ENCODE measurements around the gene EXOC4. TPM values are rescaled to one million over a fixed set of nuclear protein-coding genes. Genes with fewer than 3 reads are reported as not detected.

EXOC4 gene
- total RNA-seq, 1 donor from 2014 or later = 30.8 TPM

DNA sequence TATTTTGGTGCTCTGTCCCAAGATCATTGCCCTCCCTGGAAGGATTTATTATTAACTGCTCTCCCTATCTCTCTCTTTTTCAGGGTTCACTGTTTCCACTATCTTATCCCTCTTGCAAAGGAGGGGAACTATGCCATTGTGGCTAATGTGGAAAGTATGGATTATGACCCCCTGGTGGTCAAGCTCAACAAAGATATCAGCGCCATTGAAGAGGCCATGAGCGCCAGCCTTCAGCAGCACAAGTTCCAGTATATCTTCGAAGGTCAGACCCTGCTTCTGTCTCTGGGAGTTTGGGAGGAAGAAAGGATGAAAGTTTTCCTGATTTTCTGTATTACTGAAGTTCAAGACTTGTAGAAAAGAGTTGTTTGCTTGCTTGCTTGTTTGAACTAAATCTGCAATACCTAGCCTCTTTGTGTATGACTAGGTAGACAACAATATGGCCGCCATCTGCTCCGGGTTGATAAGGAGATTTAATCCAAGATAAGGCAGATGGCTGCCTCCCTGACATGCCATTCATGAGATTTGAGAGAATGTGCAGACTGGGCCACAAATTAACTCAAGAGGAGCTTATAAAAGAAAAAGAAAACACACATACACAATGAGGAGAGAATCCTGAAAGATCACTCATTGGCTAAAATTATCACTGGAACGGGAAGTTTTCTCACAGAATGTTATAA, 752.1 kb downstream of the EXOC4 start:
- intact Hi-C loops (cut with DNase I) = no loop called here
- DNase-seq (ENCODE audit: low spot score) = no peak

DNA sequence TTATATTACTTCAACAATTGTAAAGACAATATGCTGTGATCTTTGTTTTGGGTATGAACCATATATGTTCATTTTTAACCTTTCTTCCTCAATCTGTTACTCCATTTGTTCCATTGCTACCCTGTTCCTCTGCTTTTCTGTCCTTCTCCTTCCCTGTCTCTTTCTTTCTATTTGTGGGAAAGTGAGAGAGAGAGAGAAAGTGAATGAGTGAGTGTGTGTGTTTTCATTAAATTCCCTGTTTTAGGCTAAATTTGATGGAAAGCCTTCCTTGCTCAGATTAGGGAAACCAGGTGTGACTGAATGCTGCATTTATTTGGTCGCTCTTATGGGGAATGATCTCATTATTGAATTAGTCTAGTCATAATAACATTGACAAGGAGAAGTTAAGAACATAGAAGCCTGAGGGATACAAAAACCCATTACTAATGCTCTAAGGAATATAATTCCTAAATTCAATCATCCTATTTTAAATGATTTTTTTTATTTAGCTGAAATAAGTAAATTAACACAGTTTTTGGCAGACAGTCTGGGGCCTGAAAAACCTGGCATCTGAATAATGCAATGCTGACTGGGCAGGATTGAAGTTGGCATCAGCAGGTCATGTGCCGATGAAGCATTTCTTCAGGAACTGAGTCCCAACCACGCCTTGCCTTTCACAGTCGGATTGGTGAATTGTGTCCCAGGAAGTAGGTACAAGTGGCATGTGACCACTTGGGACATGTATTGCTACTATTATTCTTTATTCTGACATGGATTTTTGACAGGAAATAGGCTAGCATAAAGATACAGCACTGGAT, 756.6 kb downstream of the EXOC4 start:
- intact Hi-C loops (cut with DNase I) = loop anchor here (10.0 kb wide), 1 partner anchor 1115 kb away; no protein-coding TSS in a partner anchor
- no peak for DNase-seq (ENCODE audit: low spot score)

DNA sequence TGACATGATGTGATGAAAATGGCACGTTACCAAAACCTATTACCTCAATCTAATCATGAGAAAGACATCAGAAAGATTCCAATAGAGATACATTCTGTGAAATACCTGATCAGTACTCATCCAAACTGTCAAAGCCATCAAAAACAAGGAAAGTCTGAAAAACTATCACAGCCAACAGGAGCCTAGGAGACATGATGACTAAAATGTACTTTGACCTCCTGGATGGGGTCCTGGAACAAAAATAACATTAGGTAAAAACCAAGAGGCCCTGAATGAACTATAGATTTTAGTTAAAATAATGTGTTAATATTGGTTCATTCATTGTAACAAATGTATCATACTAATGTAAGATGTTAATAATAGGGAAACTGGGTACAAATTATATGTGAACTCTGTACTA, 760.4 kb downstream of the EXOC4 start:
- intact Hi-C loops (cut with DNase I) = loop anchor here (10.0 kb wide), 1 partner anchor 1118 kb away; no protein-coding TSS in a partner anchor
- no peak for DNase-seq (ENCODE audit: low spot score)

DNA sequence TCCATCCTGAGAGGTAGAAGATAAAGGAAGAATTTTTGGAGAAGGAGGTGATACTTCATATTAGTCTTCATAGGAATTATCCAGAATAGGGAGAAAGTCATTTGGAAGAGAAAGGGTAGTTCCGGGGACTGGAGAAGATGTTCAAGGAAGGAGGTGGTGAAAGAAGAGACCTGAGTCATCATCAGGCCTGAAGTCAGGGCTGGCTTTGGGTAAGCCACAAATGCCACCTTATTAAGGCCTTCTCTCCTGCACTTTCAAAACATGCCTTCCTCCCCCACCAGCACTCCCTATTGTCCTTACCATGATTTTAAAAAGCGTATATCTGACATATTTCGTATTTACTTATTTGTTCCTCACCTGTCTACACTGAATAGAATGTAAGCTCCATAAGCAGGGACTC, 762.1 kb downstream of the EXOC4 start:
- intact Hi-C loops (cut with DNase I) = loop anchor here (10.0 kb wide), 1 partner anchor 1120 kb away; no protein-coding TSS in a partner anchor

DNA sequence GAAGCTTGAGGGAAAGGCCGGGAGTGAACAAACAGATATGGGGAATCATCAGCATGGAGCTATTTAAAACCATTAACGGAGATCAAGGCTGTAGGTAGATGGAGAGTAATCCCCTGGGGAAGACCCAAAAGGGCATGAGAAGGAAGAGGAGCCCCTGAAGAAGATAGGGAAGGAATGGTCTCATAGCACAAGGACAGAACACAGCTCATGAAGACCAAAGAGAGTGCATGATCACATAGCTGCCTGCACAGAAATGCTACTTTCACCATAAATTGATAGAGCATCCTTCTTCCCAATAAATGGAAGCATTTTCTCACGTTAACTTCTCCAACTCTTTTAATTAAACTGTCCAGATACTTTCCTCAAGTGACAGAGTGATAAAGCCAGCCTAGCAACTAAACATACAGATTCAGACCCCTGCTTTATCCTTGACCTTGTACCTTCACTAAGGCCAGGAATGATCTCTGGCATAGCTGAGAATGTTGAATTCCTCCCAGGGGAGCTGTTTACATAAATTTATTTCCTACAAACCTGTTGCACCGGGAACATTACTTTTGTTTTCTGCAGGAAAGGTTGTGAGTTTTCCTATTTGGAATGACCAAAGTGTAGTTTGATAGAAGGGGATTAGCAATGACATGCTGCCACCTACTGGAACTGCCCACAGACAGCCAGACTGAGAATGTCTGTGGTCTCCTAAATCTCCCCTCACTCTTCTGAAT, 763.5 kb downstream of the EXOC4 start:
- no peak for DNase-seq (ENCODE audit: low spot score)
- intact Hi-C loops (cut with DNase I) = loop anchor here (10.0 kb wide), 1 partner anchor 1122 kb away; no protein-coding TSS in a partner anchor

More for the DNA sequence above, 762.1 kb downstream of the EXOC4 start:
- no peak for DNase-seq (ENCODE audit: low spot score)

DNA sequence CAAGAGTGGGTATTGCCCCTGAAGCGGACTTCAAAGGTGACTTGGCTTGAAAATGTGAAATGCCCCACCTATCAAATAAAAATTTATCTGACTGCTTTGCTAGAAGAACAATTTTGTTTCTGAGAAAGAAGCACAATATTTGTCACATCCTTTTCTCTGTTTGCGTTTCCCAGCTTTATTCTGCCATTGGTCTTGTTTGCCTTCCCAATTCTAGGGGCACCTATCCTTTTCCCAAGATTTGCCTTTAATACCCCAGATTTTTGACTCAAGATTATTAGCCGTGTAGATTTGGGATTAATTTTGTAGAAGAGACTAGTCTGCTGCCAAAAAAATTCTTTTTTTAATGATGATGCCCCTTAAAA, 764.0 kb downstream of the EXOC4 start:
- DNase-seq (ENCODE audit: low spot score) = no peak
- intact Hi-C loops (cut with DNase I) = loop anchor here (10.0 kb wide), 1 partner anchor 1122 kb away; no protein-coding TSS in a partner anchor

DNA sequence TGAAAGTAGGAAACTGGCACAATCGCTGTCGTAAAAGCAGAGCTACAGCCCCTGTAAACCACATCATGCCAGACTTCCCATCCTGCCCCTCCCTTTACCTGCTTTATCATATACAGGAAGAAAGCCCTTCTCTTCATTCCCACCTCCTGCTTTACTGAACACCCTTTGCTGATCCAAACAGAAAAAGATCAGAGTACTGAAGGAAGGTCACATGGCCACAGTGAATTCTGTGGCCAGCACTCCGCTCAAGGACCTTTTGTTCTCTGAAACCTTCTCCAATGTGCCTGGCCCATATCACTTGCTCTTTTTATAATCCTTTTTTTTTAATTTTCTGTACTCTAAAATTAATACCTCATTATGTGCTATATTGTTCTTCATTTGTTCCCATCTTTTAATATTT, 765.4 kb downstream of the EXOC4 start:
- no peak for DNase-seq (ENCODE audit: low spot score)
- intact Hi-C loops (cut with DNase I) = loop anchor here (10.0 kb wide), 1 partner anchor 1124 kb away; no protein-coding TSS in a partner anchor

DNA sequence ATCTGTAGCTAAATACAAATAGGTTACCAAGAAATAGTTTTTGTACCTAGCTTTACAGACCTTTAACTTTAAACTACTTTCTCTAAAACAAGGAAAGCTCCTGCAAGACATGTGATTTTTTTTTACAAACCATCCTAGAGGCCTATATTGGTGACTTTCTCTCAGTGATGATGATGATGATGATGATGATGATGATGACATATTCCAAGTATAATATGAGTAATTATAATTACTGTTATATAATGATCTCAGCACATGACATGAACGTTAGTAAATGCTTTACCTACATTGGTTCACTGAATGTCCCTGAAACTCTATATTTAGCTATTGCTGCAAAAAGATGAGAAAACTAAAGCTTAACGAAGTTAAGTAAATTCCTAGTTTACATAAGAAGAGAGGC, 766.4 kb downstream of the EXOC4 start:
- intact Hi-C loops (cut with DNase I) = loop anchor here (10.0 kb wide), 1 partner anchor 1124 kb away; no protein-coding TSS in a partner anchor
- no peak for DNase-seq (ENCODE audit: low spot score)

DNA sequence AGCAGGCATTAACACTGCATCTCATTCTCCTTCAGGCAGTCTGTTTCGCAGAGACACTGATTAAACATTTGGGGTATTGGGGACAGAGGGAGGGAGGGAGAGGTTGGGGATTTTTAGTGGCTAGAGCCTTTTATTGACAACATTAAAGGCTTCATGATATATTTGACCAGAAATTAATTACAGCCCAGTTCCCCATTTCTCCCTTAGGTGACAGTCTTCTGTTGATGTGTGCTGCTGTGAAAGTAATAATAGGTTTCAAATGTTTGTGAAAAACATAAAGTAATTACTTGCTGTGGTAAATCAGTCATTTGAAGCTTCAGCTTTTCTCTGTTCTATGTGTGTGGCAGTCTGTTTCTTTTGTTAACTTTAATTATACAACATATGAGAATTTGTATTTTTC, 769.0 kb downstream of the EXOC4 start:
- intact Hi-C loops (cut with DNase I) = no loop called here

DNA sequence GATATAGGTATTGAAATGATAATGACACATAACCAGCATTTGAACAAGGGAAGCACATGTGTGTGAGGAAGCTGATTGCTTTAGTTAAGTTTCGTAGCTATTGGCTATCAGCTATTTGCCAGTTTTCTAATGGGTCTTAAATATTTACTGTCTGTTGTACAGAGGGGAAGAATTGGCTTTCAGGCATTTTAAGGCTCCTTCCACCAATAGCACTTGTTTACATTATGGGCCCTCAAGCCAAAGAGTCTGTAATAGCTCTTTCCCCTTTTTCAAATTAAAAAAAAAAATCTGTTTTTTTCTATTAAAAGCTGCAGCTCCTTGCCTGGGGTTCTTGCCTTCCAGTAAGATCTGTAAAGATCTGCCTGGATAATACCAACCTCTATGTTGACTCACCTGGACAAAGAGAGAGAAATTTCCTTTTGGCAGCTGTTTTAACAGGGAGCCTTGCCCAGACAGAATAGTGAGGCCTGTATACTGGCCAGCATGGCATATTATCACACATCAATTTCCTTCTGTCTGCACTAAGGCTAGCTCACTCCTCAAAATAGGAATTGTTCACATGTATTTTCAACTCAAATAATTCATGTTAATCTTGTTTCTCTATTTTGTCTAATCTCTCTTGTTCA, 769.5 kb downstream of the EXOC4 start:
- DNase-seq (ENCODE audit: low spot score) = no peak
- intact Hi-C loops (cut with DNase I) = no loop called here

More for the DNA sequence above, 769.0 kb downstream of the EXOC4 start:
- DNase-seq (ENCODE audit: low spot score) = no peak

DNA sequence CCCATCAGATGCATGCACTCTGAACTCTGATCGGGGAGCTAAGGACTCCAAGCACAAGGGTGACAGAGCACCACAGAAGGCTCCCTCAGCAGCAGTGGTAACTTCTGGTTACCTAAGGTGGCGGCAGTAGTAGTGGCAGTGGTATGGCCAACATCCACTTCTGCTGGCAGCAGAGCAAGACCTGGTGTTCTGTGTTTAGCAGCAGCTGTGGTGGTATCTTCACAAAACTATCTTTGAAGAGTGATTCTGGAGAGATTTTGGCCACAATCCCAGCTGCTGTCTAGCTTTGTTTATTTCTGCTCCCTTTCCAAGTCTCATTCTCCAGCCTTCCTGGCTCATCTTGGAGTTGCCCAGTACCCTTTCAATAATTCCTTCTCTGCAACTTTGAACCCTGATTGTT, 771.9 kb downstream of the EXOC4 start:
- DNase-seq (ENCODE audit: low spot score) = no peak
- intact Hi-C loops (cut with DNase I) = no loop called here

DNA sequence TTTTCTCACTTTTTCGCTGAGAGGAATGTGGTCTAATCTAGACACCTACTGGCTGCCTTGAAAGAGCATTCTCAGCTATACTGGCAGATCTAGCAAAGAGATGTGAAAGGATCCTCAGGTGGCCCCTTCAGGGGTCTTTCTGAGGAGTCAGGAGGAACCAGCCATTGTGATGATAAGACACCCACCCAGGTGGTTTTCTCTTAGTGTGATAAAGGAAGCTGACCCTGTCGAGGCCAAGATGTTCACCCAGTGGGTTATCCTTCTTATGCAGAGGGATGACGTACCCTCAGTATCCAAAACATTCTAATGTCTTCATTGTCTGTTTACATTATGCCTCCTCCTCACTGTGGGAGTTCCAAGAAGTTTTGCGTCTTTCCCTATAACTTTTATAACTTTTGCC, 776.0 kb downstream of the EXOC4 start:
- DNase-seq (ENCODE audit: low spot score) = no peak
- intact Hi-C loops (cut with DNase I) = no loop called here

DNA sequence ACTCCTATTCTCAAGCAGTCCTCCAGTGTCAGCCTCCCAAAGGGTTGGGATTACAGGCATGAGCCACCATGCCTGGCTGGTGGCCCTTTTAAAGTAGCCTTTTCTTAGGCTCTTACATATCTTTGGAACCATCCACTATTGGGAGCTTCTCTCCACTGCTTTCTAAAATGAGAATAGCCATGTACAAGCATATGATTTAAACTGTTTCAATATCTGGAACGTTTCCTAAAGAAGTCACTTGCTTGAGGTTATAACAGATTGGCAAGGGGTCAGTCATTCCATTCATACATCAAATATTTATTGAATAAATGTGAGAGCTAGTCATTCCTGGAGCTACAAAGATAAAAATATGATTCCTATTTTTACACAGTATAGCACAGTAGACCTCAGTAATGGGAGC, 776.9 kb downstream of the EXOC4 start:
- intact Hi-C loops (cut with DNase I) = no loop called here
- no peak for DNase-seq (ENCODE audit: low spot score)

DNA sequence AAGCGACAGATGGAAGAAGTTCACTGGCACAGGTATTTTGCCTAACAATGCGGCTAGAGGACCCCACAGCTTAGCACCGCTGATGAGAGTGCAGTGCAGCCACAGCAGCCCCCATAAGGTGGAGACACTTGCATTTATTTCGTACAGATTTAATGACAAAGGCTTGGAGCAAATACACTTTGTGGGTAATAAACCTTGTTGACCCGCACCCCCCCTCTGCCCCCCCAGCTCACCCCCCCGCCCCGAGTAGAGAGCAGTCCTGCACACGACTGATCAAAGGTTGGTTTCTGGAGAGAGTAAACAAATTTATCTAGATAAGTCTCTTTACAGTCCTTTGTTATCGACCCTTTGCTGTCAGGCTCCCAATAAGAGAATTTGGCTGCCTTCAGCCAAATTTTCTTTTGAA, 777.6 kb downstream of the EXOC4 start:
- DNase-seq (ENCODE audit: low spot score) = no peak
- intact Hi-C loops (cut with DNase I) = no loop called here

DNA sequence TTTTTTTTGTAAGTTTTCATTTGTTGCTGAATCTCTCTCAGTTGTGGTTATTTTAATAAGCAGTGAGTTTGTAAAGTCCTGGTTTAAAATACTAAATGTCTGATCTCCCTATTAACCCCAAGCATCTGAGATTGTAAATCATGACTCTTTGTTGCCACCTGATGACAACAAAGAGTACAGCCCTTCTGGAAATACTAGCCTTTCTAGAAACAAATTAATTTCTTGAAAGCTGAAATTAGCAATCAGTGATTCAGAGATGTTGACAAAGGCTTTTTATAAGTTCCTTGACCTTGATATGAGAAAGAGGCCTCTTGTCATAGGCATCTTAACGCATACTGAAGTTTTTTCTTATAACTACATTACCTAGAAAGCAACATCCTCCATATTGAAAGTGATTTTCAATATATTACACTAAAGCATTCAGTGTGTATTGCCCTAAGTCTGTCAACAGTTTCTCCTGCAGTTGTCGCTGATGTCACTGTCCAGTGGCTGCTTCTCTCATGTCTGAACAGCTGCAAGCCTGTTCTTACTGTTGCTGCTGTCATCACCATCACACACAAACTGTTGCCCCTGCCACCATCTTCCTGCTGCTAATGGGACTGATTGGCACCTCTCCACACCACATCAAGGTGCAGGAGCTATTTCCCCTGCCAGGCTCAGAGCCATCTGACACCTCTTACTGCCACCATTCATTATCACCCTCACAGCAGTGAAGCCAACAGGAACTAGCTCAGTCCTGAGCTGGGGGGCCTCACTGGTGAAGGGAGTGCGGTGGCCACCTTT, 779.1 kb downstream of the EXOC4 start:
- DNase-seq (ENCODE audit: low spot score) = no peak
- intact Hi-C loops (cut with DNase I) = no loop called here

DNA sequence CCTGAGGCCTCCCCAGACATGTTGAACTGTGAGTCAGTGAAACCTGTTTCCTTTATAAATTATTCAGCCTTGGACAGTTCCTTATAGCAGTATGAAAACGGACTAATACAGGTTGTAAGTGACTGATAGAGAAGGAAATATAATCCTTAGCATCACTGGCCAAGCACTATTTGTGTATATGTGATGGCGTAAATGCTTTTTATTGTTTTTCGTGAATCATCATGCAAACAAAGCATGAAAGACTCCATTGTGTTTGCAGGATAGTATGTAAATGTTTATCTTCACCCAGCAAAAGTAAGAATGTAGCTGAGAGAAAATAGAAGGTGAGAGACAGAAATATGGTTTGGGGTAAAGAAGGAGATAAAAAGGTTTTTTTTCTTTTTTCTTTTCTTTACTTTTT, 781.8 kb downstream of the EXOC4 start:
- intact Hi-C loops (cut with DNase I) = no loop called here
- DNase-seq (ENCODE audit: low spot score) = no peak

DNA sequence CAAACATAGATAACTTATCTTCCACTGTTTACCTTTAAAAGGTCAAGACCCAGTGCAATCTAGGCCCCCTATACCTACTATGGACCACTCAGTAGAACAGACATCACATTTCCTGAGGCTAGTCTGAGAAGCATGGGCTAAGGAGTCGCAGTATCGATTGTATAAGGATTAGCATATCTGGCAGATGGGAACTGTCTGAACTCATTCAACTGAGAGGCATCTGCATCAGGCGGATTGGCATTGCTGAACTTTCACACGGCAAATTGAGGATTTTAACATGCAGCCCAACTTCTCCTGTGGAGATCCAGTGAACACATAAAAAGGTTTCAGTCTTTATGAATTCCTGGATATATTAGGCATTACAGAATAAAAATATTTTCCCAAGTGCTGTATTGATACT, 785.1 kb downstream of the EXOC4 start:
- DNase-seq (ENCODE audit: low spot score) = no peak
- intact Hi-C loops (cut with DNase I) = no loop called here

DNA sequence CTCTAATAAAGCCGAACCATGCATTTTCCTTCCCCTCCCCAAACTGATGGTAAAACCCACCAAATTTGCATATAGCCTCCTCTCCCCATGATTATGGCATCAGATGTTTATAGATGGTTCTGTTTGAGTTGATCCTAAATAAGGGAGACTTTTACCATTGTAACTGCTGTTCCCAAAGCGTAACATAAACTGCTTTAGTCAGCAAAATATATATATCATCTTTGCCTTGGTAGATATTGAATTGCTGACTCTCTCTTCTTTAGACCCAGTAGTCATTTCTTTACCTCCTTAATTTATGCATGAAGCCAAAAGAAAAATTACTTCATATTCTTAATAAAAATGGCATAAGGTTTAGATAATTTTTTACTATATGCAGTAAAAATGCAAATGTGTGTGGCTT, 788.1 kb downstream of the EXOC4 start:
- intact Hi-C loops (cut with DNase I) = no loop called here
- no peak for DNase-seq (ENCODE audit: low spot score)

DNA sequence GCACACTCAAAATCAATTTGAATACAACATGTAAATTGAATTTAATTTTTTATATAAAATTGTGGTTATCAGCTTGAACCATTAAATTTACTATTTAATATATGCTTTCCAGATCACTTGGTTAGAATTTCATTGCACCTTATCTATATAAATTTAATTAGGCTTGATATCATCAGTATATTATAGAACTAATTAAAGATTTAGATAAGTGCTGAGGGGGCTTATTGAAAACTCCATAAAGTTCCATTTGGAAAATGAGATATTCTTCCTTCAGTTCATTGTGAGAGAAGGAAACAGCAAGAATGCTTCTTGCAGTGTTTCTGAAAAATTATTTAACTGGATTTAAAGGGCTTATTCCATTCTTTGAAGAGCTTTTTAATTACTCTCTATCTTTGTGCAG, 788.6 kb downstream of the EXOC4 start:
- intact Hi-C loops (cut with DNase I) = no loop called here
- no peak for DNase-seq (ENCODE audit: low spot score)
